ENCODE data around the gene ATP8B3. TPM values are rescaled to one million over a fixed set of nuclear protein-coding genes. Genes with fewer than 3 reads are reported as not detected.

ATP8B3 gene
- total RNA-seq, 1 donor from 2014 or later, result 1.5 TPM

- Mint-ChIP-seq H3K36me3 (no peaks in the 10 kb centered on the region), H3K4me1 (ENCODE audit: unreplicated experiment) (no peaks in the 10 kb centered on the region), H3K27ac (no peak overlapping the region), H3K9me3 (no peaks in the 10 kb centered on the region), H3K27me3 (peaks cover 41% of the 10 kb centered on the region), H3K4me3 (no peak overlapping the region)
- TF ChIP-seq, protein P1, sequence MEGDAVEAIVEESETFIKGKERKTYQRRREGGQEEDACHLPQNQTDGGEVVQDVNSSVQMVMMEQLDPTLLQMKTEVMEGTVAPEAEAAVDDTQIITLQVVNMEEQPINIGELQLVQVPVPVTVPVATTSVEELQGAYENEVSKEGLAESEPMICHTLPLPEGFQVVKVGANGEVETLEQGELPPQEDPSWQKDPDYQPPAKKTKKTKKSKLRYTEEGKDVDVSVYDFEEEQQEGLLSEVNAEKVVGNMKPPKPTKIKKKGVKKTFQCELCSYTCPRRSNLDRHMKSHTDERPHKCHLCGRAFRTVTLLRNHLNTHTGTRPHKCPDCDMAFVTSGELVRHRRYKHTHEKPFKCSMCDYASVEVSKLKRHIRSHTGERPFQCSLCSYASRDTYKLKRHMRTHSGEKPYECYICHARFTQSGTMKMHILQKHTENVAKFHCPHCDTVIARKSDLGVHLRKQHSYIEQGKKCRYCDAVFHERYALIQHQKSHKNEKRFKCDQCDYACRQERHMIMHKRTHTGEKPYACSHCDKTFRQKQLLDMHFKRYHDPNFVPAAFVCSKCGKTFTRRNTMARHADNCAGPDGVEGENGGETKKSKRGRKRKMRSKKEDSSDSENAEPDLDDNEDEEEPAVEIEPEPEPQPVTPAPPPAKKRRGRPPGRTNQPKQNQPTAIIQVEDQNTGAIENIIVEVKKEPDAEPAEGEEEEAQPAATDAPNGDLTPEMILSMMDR (conservative IDR thresholded peaks at IDR 0.05), result no peak
- DNase-seq (ENCODE audit: extremely low spot score, unreplicated experiment), result no peak
Observed at GRCh38 chr19:1790054-1790792, 21.9 kb downstream of the ATP8B3 start.

DNA sequence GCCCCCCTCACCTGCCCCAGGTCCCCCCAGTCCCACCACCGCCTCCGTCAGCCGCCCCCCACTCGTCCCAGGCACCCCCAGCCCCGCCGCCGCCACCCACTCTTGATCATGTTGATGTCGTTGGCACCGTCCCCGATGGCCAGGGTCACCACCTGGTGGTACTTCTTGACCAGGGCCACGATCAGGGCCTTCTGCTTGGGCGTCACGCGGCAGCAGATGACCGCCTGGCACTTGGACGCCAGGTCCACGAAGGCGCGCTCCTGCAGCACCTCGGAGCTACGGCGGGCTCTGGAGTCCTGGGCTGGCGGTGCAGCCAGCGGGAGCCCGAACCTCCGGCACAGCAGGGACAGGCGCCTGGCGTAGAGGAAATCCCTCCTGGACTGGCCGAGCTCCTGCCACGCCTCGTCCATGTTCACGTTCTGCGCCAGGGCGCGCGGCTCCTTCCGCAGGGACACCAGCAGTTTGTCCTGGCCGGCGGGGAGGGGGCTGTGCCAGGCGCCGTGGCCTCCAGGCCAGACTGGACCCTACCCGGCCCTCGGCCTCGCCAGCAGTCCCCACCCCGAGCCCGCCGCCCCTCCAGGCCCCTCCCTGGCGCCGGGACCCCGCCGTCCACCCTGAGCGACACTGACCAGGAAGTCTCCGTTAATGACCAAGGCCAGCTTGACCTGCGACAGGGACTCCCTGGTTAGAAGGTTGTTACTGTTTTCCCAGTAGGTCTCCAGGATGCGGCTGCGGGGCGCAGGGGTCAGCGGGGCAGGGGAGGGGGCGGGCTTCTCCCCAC, 22.6 kb downstream of the ATP8B3 start:
- Mint-ChIP-seq H3K4me3 (no peak overlapping the region), H3K4me1 (ENCODE audit: unreplicated experiment) (no peaks in the 10 kb centered on the region), H3K27me3 (peaks cover 45% of the 10 kb centered on the region), H3K36me3 (no peaks in the 10 kb centered on the region), H3K9me3 (no peaks in the 10 kb centered on the region), H3K27ac (no peak overlapping the region)
- TF ChIP-seq, protein P1 (conservative IDR thresholded peaks at IDR 0.05), result no peak
- DNase-seq (ENCODE audit: extremely low spot score, unreplicated experiment), result no peak

GRCh38 chr19:1787116-1787515, 25.0 kb downstream of the ATP8B3 start:
- Mint-ChIP-seq H3K4me1 (ENCODE audit: unreplicated experiment) (no peaks in the 10 kb centered on the region), H3K36me3 (no peaks in the 10 kb centered on the region), H3K4me3 (no peak overlapping the region), H3K9me3 (no peaks in the 10 kb centered on the region), H3K27ac (no peak overlapping the region), H3K27me3 (peaks cover 54% of the 10 kb centered on the region)
- TF ChIP-seq, protein P1 (conservative IDR thresholded peaks at IDR 0.05), result no peak
- DNase-seq (ENCODE audit: extremely low spot score, unreplicated experiment), result no peak

DNA sequence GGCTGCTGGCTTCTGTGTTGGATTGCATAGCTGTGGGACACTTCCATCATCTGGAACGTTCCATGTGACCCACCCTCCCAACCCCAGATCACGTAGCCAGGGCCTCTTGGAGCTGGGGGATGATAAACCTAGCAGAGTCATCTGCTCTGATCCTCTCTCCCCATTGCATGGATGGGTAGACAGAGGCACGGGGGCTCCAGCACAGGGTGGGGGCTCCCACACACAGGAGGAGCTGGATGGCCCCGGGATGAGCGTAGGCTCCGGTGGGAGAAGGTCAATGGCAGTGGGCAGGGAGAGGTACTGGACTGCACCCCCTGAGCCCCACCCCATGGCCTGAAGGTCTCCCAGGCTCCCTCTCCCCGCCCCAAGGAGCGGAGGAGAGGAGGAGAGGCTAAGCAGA, 25.4 kb downstream of the ATP8B3 start:
- H3K27ac Mint-ChIP-seq, result no peak overlapping the region
- TF ChIP-seq, protein P1 (conservative IDR thresholded peaks at IDR 0.05), result no peak
- no peak overlapping the region for H3K4me3 Mint-ChIP-seq
- no peaks in the 10 kb centered on the region for H3K4me1 Mint-ChIP-seq (ENCODE audit: unreplicated experiment)
- H3K27me3 Mint-ChIP-seq, result peaks cover 59% of the 10 kb centered on the region
- no peaks in the 10 kb centered on the region for H3K36me3 Mint-ChIP-seq
- DNase-seq (ENCODE audit: extremely low spot score, unreplicated experiment), result no peak
- no peaks in the 10 kb centered on the region for H3K9me3 Mint-ChIP-seq

- no peak overlapping the region for H3K27ac Mint-ChIP-seq
- H3K9me3 Mint-ChIP-seq, result no peaks in the 10 kb centered on the region
- DNase-seq (ENCODE audit: extremely low spot score, unreplicated experiment), result no peak
- no peak overlapping the region for H3K4me3 Mint-ChIP-seq
- H3K27me3 Mint-ChIP-seq, result peaks cover 60% of the 10 kb centered on the region
- H3K4me1 Mint-ChIP-seq (ENCODE audit: unreplicated experiment), result no peaks in the 10 kb centered on the region
- TF ChIP-seq, protein P1 (conservative IDR thresholded peaks at IDR 0.05), result no peak
- no peaks in the 10 kb centered on the region for H3K36me3 Mint-ChIP-seq
Observed at GRCh38 chr19:1785310-1785709, 26.8 kb downstream of the ATP8B3 start.
